Osteoblast (primary cell): ENCODE data around the gene DNAJA3. TPM values are rescaled to one million over a fixed set of nuclear protein-coding genes. Genes with fewer than 3 reads are reported as not detected.

Experiments used
- DNase-seq: peaks from one replicate; pipeline ENCODE4 v3.0.0; 2011; ENCODE audit warnings: low spot score, mixed read lengths; ENCODE audit not compliant: insufficient read length; ENCODE audit errors: missing footprints
- H2AFZ ChIP-seq: 2 replicates; pipeline ENCODE4 v1.6.0; 2011; ENCODE audit warnings: mild to moderate bottlenecking, low read length
- H3K27ac ChIP-seq: 2 replicates; pipeline ENCODE4 v1.5.1; 2011; ENCODE audit warnings: mild to moderate bottlenecking, low read depth, low read length, moderate library complexity
- H3K27me3 ChIP-seq: 2 replicates; pipeline ENCODE4 v1.6.0; 2012; ENCODE audit warnings: mild to moderate bottlenecking, control low read depth, inconsistent platforms, low read length, moderate library complexity; ENCODE audit not compliant: insufficient read depth
- H3K36me3 ChIP-seq: 2 replicates; pipeline ENCODE4 v1.5.1; 2011; ENCODE audit warnings: mild to moderate bottlenecking, low read length, control low read depth, moderate library complexity; ENCODE audit not compliant: insufficient read depth
- H3K4me1 ChIP-seq: 2 replicates; pipeline ENCODE4 v1.5.1; 2011; ENCODE audit warnings: mild to moderate bottlenecking, low read length, control low read depth, moderate library complexity; ENCODE audit not compliant: insufficient read depth
- H3K4me2 ChIP-seq: 2 replicates; pipeline ENCODE4 v1.6.0; 2011; ENCODE audit warnings: mild to moderate bottlenecking, low read length; ENCODE audit not compliant: insufficient read depth
- H3K4me3 ChIP-seq: fragments of 200-600 bp; sonication (generic); 3 replicates; pipeline ENCODE4 v1.5.1; 2012; ENCODE audit warnings: mild to moderate bottlenecking, low read length, inconsistent platforms; ENCODE audit not compliant: insufficient read depth
- H3K79me2 ChIP-seq: 2 replicates; pipeline ENCODE4 v1.6.0; 2012; ENCODE audit warnings: mild to moderate bottlenecking, low read length, control low read depth, inconsistent platforms; ENCODE audit not compliant: insufficient read depth
- H3K9me3 ChIP-seq: 2 replicates; pipeline ENCODE4 v1.5.1; 2011; ENCODE audit warnings: low read depth, low read length, control low read depth
- H4K20me1 ChIP-seq: 2 replicates; pipeline ENCODE4 v1.6.0; 2012; ENCODE audit warnings: mild to moderate bottlenecking, low read length, control low read depth; ENCODE audit not compliant: insufficient read depth
- CTCF ChIP-seq: IDR thresholded peaks from 2 replicates; pipeline ENCODE4 v1.5.1; 2011; ENCODE audit warnings: mild to moderate bottlenecking, low read depth, low read length, moderate library complexity; ENCODE audit errors: extremely low read depth
- total RNA-seq: library from RNA; depleted of rRNA; stranded (reverse); fragments of >200 nt; gene quantifications from 2 replicates; pipeline ENCODE4 v1.2.3, GENCODE V29; 2012

DNAJA3 gene
- total RNA-seq, 1 donor = 30.0 TPM

- Histone ChIP-seq H4K20me1 (peaks cover 33% of the 10 kb centered on the region), H3K36me3 (no peaks in the 10 kb centered on the region), H3K79me2 (peaks cover 41% of the 10 kb centered on the region), H3K27ac (no peak overlapping the region), H3K9me3 (no peaks in the 10 kb centered on the region), H3K4me2 (no peak overlapping the region), H2AFZ (no peak overlapping the region), H3K4me3 (no peak overlapping the region), H3K27me3 (no peaks in the 10 kb centered on the region), H3K4me1 (peaks cover 18% of the 10 kb centered on the region)
- no peak for TF ChIP-seq CTCF
- DNase-seq = peak; percentile 65
Observed at GRCh38 chr16:4414187-4414917, 11.3 kb upstream of the DNAJA3 start.

- peak; percentile 94 for DNase-seq
Observed at GRCh38 chr16:4415538-4416199, 10.0 kb upstream of the DNAJA3 start.

GRCh38 chr16:4416200-4417032 lies 9.3 kb upstream of the DNAJA3 start, which contains the start of gene CORO7:
Gene CORO7, minus strand, starts transcription at chr16:4416596. Its CDS starts 78 bp downstream, at chr16:4416518.
- Histone ChIP-seq H3K27ac (peak within 1 kb of the TSS; percentile 45), H3K9me3 (no peaks in the 10 kb centered on the region), H3K27me3 (no peaks in the 10 kb centered on the region), H4K20me1 (peaks cover 16% of the 10 kb centered on the region), H3K4me3 (peak within 1 kb of the TSS; percentile 85), H3K36me3 (no peaks in the 10 kb centered on the region), H3K4me1 (peaks cover 11% of the 10 kb centered on the region), H3K79me2 (peaks cover 37% of the 10 kb centered on the region), H2AFZ (peak within 1 kb of the TSS; percentile 93), H3K4me2 (peak within 1 kb of the TSS; percentile 98)
- no peak for TF ChIP-seq CTCF
- peak; percentile 99 for DNase-seq

More at GRCh38 chr16:4415538-4416199, 10.0 kb upstream of the DNAJA3 start:
- Histone ChIP-seq H3K36me3 (no peaks in the 10 kb centered on the region), H3K27ac (peak overlapping the region; percentile 45), H2AFZ (peak overlapping the region; percentile 93), H3K4me2 (peak overlapping the region; percentile 98), H3K9me3 (no peaks in the 10 kb centered on the region), H3K27me3 (no peaks in the 10 kb centered on the region), H3K4me1 (peaks cover 15% of the 10 kb centered on the region), H4K20me1 (peaks cover 20% of the 10 kb centered on the region), H3K4me3 (peak overlapping the region; percentile 85), H3K79me2 (peaks cover 37% of the 10 kb centered on the region)
- TF ChIP-seq CTCF = no peak
